Ishikawa (cell line): ENCODE results near the gene ATAD5.

ENCODE experiments used
- CEBPB ChIP-seq: IDR thresholded peaks from 2 replicates; pipeline ENCODE4 v1.6.1; 2012
- EGR1 ChIP-seq: IDR thresholded peaks from 2 replicates; pipeline ENCODE4 v1.6.1; 2012
- EP300 ChIP-seq: IDR thresholded peaks from 2 replicates; pipeline ENCODE4 v1.6.1; 2012; ENCODE audit warnings: borderline replicate concordance
- FOXM1 ChIP-seq: IDR thresholded peaks from 2 replicates; pipeline ENCODE4 v1.6.1; 2012; ENCODE audit warnings: low read depth, borderline replicate concordance
- NFIC ChIP-seq: IDR thresholded peaks from 2 replicates; pipeline ENCODE4 v1.6.1; 2012
- REST ChIP-seq: IDR thresholded peaks from 2 replicates; pipeline ENCODE4 v1.6.1; 2012; ENCODE audit warnings: low read depth, mild to moderate bottlenecking
- TAF1 ChIP-seq: IDR thresholded peaks from 2 replicates; pipeline ENCODE4 v1.6.1; 2012; ENCODE audit warnings: low read depth, mild to moderate bottlenecking

GRCh38 chr17:30824356-30825145 lies 7.2 kb upstream of the ATAD5 start, which contains the start of gene CRLF3:
- TF ChIP-seq REST (no peak), EP300 (no peak), NFIC (no peak), EGR1 (no peak), CEBPB (no peak), FOXM1 (no peak), TAF1 (peak; percentile 64)
